Activated naive CD4-positive, alpha-beta T cell treated with anti-CD3 and anti-CD28 coated beads, Interleukin-2, amount 50 U/mL, for 16 hours (primary cell): ENCODE data around the gene ROR2.

Source experiments
- DNase-seq: peaks from one replicate; pipeline ENCODE4 v3.0.0-alpha.2; 2020

The ROR2 gene

DNA sequence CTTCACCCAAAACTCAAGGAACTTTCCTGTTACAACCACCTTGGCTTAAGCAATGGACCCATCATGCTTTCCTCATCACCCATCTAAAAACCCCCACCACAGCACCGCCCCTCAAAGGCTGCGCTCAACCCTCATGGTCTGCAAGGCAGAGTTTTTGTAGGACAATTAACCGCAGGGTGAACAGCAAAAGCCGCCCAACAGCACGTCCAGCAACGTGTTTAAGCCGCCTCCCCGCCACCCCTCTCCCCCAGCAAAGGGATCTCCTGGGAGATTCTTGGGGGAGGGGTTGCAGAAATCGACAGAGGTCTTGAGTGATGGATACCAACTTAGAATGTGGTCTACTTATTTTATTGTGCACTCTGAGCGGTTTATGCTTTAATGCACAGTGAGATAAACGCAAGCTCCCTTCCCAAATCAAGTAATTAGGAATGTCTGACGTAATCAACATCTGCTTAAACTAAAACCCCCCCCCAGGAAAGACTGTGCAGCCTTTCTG lies 1.9 kb downstream of the ROR2 start:
- no peak for DNase-seq

DNA sequence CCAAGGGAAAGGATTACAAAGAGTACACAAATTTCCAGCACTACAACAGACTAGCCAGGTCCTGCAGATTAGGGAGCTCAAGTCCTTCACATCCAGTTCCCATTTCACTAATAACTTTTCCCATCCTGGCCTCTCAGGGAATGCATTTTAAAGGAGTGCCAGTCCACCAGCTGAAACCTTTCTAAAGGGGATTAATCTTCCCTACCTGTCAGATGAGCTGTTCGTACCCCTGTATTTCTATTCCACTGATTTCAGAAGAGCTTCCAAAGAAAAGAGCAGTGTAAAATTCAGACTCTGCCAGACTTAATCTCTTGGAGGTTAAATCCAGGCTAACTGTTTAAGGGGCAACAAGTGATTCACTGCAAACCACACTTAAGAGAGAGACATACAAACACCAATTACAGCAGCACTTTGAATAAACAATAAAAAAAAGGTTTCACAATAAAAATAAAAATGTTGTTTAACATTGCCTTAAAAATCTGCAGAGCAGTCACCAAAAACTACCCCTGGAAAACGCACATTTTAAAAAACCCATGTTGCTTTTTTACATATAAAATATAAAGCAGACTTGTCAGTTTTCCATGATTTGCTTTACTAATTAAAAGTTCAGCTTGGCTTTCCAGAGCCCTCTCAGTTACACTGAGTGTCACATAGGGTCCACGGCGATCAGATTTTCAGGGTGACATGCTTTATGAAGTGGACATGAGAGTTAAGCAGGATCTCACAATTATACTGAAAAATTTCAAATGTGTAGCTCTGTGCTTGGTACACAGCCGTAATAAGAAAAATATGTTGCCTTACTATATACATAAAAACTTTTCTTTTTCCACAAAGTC lies 3.2 kb downstream of the ROR2 start:
- no peak for DNase-seq

DNA sequence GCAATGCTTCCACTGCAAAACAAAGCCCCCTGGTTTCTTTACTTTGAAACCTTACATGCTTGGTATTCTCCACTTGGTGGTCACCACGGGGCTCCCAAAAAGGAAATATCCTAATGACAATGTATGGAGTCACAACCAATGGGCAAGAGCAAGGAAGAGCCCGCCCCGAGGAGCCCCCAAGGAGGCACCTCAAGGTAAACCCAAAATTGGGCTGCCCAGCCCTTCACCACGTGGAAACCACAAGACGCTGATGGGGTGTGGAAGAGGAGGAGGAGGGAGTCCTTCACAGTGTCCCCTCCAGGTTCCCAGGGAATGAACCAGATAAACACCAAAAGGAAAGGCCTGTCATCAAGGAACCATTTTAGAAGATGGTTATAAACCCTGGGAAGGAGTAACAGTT lies 3.8 kb downstream of the ROR2 start:
- no peak for DNase-seq

- DNase-seq, result no peak
These were observed 4.5 kb downstream of the ROR2 start for GRCh38 chr9:91945277-91946085.

GRCh38 chr9:91944711-91945110 lies 5.3 kb downstream of the ROR2 start:
- no peak for DNase-seq

DNA sequence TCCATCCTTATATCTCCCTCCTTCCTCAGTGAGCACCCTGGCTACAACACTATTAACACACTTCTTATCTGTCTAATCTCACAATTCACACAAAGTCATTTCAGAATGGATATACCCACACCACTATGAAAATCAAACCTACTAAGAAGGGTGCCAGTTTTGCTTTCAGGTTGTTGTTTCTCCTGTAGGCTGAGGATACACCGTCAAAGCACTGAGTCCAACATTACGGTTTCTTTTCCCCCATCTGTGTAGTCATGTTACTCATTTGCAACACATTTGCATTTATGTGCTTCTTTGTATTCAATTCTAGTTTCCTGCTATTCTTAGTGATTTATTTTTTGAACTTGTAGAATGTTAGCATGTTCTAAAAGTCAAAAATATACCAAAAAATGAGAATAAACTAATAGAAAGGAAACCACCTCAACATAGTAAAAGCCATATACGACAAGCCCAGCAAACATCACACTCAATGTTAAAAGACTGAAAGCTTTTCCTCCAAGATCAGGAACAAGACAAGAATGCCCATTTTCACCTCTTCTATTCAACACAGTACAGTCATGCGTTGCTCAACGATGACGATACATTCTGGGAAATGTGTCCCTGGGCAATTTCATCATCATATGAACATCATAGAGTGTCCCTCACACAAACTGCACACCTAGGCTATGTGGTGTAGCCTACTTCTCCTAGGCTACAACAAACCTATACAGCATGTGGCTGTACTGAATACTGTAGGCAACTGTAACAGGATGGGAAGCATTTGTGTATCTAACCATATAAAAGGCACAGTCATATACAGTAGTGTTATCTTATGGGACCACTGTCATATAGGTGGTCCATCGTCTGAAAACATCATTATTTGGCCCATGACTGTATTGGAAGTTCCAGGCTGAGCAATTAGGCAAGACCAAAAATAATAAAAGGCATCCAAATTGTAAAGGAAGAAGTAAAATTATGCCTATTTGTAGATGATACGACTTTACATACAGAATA lies 6.3 kb downstream of the ROR2 start:
- no peak for DNase-seq

DNA sequence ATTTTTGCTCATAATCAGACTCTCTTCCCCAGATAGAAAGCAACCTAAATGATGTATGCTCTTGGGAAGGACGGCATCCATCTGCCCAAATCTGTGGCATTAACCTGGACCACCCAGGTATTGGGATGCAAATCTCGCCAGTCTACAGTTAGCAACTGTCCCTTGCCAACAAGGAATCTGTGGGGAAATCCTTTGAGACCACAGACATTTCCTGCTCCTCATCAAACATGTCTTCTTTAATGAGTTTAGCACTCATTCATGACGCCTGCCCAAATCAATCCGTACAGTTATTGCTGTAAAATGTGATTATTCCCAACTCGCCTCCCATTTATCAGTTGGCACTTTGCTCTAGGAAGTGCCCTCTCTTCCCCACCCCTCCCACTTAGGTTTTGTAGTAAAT lies 7.8 kb downstream of the ROR2 start:
- no peak for DNase-seq

DNA sequence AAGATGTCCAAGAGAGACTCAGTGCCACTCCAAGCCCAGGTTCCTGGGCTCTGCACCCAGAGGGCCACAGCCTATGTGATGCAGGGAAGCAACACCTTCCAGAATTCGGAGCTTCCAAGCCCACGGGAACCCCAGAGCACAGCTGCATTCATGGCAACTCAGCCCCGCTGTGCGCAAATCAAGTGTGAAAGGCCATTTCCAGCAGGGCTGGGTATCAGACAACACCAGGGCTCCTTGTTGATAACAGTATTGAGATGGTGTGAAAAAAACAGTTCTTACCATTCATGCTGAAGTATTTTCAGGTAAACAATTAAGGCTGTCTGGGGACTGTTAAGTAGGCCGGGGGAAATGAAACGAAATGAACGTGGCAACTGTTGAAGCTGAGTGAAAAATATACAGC lies 10.1 kb downstream of the ROR2 start:
- no peak for DNase-seq

DNA sequence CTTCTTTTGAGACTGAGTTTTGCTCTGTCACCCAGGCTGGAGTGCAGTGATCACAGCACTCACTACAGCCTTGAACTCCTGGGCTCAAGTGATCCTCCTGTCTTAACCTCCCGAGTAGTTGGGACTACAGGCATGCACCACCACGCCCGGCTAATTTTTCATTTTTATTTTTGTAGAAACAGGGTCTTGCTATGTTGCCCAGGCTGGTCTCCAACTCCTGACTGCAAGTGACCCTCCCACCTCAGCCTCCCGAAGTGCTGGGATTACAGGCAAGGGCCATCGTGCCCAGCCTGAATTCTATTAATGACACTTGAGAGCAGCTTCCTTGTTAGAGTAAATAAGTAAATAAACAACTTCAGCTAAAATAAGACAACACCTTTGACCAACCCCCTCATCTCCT lies 12.3 kb downstream of the ROR2 start:
- DNase-seq, result no peak

DNA sequence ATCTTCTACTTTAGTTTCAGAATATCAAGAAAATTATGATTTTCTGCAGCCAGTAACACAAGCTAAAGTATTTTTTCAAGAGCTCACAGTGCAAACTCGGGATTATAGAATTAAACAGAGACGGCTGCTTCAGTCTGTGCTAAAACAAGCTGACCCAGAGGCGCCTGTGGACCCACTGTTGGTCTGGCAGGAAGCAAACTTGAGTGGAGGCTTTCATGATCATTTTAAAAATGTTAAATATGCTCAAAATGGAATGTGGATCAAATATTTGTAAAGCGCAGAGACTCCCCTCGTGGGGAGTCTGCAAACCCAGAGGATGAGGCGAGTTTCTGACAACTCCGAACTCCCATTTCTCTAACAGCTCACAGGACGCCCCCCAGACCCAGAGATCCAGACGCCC lies 13.0 kb downstream of the ROR2 start:
- no peak for DNase-seq

GRCh38 chr9:91935805-91936514 lies 14.1 kb downstream of the ROR2 start:
- no peak for DNase-seq

- DNase-seq, result no peak
These were observed 14.8 kb downstream of the ROR2 start for GRCh38 chr9:91935066-91935749.

DNA sequence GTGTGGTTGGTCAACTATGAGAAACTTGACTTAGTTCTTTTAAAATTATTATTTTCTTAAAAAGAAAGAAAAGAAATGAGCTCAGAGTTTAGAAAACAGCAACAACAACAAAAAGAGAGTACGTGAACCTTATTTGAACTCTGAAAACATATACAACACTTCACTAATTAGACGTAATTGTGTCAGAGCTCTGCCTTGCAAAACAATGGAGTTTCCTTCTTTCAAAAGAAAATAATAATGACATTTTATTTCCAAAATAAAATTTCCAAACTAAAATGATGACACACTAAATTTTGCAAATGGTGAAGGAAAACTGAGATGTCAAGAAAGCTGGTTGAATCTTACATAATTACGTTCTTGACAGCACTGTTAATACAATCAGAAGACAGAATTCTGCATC lies 15.4 kb downstream of the ROR2 start:
- no peak for DNase-seq

GRCh38 chr9:91933556-91934352 lies 16.3 kb downstream of the ROR2 start:
- no peak for DNase-seq

GRCh38 chr9:91930475-91930874 lies 19.6 kb downstream of the ROR2 start:
- DNase-seq, result no peak

- no peak for DNase-seq
These were observed 20.7 kb downstream of the ROR2 start for GRCh38 chr9:91929331-91929730.

DNA sequence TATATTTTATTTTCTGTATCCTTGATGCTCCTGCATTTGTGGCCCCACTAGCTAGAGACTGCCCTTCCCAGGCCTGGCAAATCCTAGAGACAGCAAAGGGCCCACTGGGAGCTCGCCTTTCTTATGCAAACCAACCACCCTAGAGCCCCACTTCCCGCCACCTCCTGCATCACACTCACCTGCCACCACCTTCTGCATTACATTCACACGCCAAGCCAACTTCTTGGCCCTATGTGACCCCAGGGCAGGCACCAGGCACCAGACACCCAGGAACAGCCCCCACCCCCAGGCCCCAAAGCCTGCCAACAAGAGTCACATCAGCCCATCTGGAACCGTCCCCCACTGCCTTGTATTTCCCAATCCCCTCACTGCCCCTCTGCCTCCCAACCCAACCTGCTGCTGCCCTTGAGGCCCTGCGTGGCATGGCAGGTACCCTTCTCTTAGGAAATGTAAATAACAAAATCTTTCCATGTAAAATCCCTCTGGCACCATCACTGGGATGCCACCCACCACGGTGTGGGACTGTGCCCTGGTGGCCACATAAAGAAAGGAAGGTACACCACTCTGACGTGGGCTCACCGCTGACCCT lies 22.0 kb downstream of the ROR2 start:
- DNase-seq, result no peak

DNA sequence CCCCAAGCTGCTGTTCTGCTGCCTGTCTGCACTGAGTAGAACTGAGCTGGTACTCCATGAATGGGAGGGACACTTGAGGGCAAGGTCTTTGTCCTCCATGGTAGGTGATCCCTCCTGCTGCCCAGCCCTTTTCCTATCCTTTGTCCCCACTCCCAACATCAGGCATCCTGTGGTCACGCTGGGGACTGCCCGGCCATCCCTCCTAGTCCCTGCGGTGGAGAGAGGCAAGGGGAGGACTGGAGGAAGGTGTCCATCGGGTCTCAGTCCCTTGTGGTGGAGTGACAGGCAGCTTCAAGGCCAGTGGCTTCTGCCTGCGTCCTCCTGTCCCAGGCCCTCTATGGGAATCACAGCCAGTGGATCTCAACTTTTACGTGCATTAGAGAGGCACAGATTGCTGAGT lies 25.9 kb downstream of the ROR2 start:
- no peak for DNase-seq

DNA sequence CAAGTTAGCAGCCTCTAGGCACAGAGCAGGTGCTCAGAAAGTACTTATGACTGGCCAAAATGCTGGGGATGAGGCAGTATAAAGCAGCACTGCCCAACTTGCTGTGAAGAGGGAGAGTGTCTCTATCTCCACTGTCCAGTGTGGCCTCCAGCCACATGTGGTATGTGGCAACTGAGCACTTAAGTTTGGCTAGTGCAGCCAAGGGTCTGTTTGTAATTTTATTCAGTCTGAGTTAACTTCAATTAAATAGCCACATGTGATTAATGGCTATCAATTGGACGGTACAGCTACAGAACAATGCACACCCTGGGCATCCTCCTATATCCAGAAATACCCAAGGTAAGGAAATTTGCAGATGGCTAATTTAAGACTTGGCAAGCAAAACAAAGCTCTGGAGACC lies 26.9 kb downstream of the ROR2 start:
- DNase-seq, result no peak

DNA sequence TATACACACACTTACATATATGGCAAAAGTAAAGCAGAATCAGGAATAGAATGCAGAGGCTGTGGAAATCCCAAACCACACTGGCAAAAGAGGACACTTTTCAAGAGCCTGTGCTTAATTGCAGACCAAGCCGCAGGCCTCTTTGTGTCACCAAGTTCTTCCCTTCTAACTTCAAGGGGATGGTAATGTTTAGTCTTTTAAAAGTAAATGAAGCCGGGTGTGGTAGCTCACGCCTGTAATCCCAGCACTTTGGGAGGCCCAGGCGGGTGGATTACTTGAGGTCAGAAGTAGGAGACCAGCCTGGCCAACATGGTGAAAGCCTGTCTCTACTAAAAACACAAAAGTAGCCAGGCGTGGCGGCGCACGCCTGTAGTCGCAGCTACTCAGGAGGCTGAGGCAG lies 28.7 kb downstream of the ROR2 start:
- DNase-seq, result no peak
